H1 (cell line): ENCODE measurements around the gene NDNF. TPM values are rescaled to one million over a fixed set of nuclear protein-coding genes. Genes with fewer than 3 reads are reported as not detected.

Source experiments
- CTCF ChIA-PET: fragments of 300-600 bp; sonication (Branson Sonifier 250); formaldehyde crosslinking; loops from one replicate; lab custom pipeline; 2021; ENCODE audit not compliant: partially characterized antibody; lab: Charles Lee
- POLR2A ChIA-PET: fragments of 300-600 bp; sonication (Branson Sonifier 250); formaldehyde crosslinking; loops from one replicate; lab custom pipeline; 2021; ENCODE audit warnings: inconsistent platforms; ENCODE audit not compliant: partially characterized antibody; lab: Charles Lee
- DNase-seq, 2 experiments: peaks; one replicate each; pipeline versions ENCODE4 v3.0.0 to v3.0.0-alpha.2; 2010 to 2022; ENCODE audit warnings: low spot score in 2 of 2, low read depth in 1 of 2, mixed read lengths in 1 of 2
- FAIRE-seq: peaks from 2 replicates; lab custom pipeline; 2011; peaks lifted over from hg19 to GRCh38; lab: Jason Lieb, UNC
- H2AFZ ChIP-seq: 2 replicates; pipeline ENCODE4 v1.8.1; 2012; ENCODE audit warnings: low read length, inconsistent platforms
- H2AK5ac ChIP-seq: 2 replicates; pipeline ENCODE4 v1.6.1; 2013; ENCODE audit warnings: low read depth, low read length
- H2BK120ac ChIP-seq: replicated peaks from 2 replicates; pipeline ENCODE3; 2013; ENCODE audit warnings: low read depth, low read length, inconsistent platforms
- H2BK12ac ChIP-seq: 2 replicates; pipeline ENCODE4 v1.6.1; 2013; ENCODE audit warnings: low read depth, low read length
- H2BK15ac ChIP-seq: 2 replicates; pipeline ENCODE4 v1.6.1; 2013; ENCODE audit warnings: low read length
- H2BK20ac ChIP-seq: 2 replicates; pipeline ENCODE4 v1.6.1; 2013; ENCODE audit warnings: low read length
- H2BK5ac ChIP-seq: 2 replicates; pipeline ENCODE4 v1.6.1; 2013; ENCODE audit warnings: low read depth, low read length
- H3K14ac ChIP-seq: 2 replicates; pipeline ENCODE4 v1.6.1; 2013; ENCODE audit warnings: inconsistent platforms; ENCODE audit not compliant: insufficient read length
- H3K18ac ChIP-seq: 2 replicates; pipeline ENCODE4 v1.6.1; 2013; ENCODE audit warnings: low read length; ENCODE audit errors: extremely low read depth
- H3K23ac ChIP-seq: 2 replicates; pipeline ENCODE4 v1.6.1; 2013; ENCODE audit warnings: inconsistent platforms; ENCODE audit not compliant: insufficient read length
- H3K23me2 ChIP-seq: 2 replicates; pipeline ENCODE4 v1.6.1; 2013; ENCODE audit warnings: low read depth, low read length
- H3K27ac ChIP-seq: 2 replicates; pipeline ENCODE4 v1.6.1; 2011; ENCODE audit warnings: low read depth, low read length, inconsistent platforms
- H3K27me3 ChIP-seq, 4 experiments: replicated peaks in 1 of 4; 1 replicate in 1 of 4; 2 replicates in 3 of 4; pipeline versions ENCODE4 v1.6.1 to v1.8.1; 2011 to 2013; ENCODE audit warnings: low read length in 3 of 4, mild to moderate bottlenecking in 3 of 4, inconsistent platforms in 2 of 4, mixed read lengths in 2 of 4, moderate library complexity in 1 of 4; ENCODE audit not compliant: control insufficient read depth in 3 of 4, insufficient read depth in 3 of 4; ENCODE audit errors: extremely low read depth in 1 of 4
- H3K36me3 ChIP-seq, 4 experiments: 2 replicates each; pipeline versions ENCODE4 v1.6.1 to v1.8.1; 2011 to 2013; ENCODE audit warnings: mild to moderate bottlenecking in 4 of 4, low read length in 3 of 4, moderate library complexity in 2 of 4, control low read depth in 1 of 4, inconsistent platforms in 1 of 4; ENCODE audit not compliant: insufficient read depth in 4 of 4, control insufficient read depth in 2 of 4
- H3K4ac ChIP-seq: replicated peaks from 2 replicates; pipeline ENCODE3; 2013; ENCODE audit warnings: low read length, low read depth, mixed read lengths, inconsistent platforms; ENCODE audit not compliant: insufficient read length
- H3K4me1 ChIP-seq, 4 experiments: replicated peaks in 1 of 4; 1 replicate in 1 of 4; 2 replicates in 3 of 4; pipeline versions ENCODE4 v1.6.1 to v1.8.1; 2011 to 2013; ENCODE audit warnings: low read length in 3 of 4, inconsistent platforms in 2 of 4, mixed read lengths in 1 of 4; ENCODE audit not compliant: insufficient read depth in 4 of 4, control insufficient read depth in 3 of 4
- H3K4me2 ChIP-seq, 2 experiments: 2 replicates each; pipeline versions ENCODE4 v1.6.1 to v1.8.1; 2011 to 2013; ENCODE audit warnings: low read depth in 2 of 2, low read length in 2 of 2, control low read depth in 1 of 2, inconsistent platforms in 1 of 2, mild to moderate bottlenecking in 1 of 2; ENCODE audit not compliant: insufficient read depth in 1 of 2
- H3K4me3 ChIP-seq, 4 experiments: fragments of 200-600, 300-600 bp in 1 of 4; sonication (generic), shearing (Covaris generic), sonication (Bioruptor Twin) in 1 of 4; 2 replicates each; pipeline versions ENCODE4 v1.5.1 to v1.8.1; 2011 to 2016; ENCODE audit warnings: low read length in 4 of 4, low read depth in 3 of 4, control low read depth in 2 of 4, inconsistent platforms in 2 of 4, mild to moderate bottlenecking in 2 of 4, mixed read lengths in 1 of 4, moderate library complexity in 1 of 4; ENCODE audit not compliant: insufficient read depth in 2 of 4; ENCODE audit errors: extremely low read depth in 1 of 4
- H3K56ac ChIP-seq: replicated peaks from 2 replicates; pipeline ENCODE3; 2013; ENCODE audit warnings: low read depth, mild to moderate bottlenecking, mixed read lengths, low read length, inconsistent platforms; ENCODE audit not compliant: insufficient read length
- H3K79me1 ChIP-seq: 2 replicates; pipeline ENCODE4 v1.6.1; 2013; ENCODE audit warnings: low read depth, low read length, control low read depth
- H3K79me2 ChIP-seq, 2 experiments: 2 replicates each; pipeline versions ENCODE4 v1.6.1 to v1.8.1; 2012 to 2013; ENCODE audit warnings: low read length in 2 of 2, mild to moderate bottlenecking in 2 of 2, inconsistent platforms in 1 of 2; ENCODE audit not compliant: insufficient read depth in 2 of 2, control insufficient read depth in 1 of 2
- H3K9ac ChIP-seq, 4 experiments: replicated peaks in 1 of 4; 1 replicate in 1 of 4; 2 replicates in 3 of 4; pipeline versions ENCODE4 v1.6.1 to v1.8.1; 2011 to 2013; ENCODE audit warnings: low read depth in 3 of 4, low read length in 3 of 4, control low read depth in 2 of 4, mild to moderate bottlenecking in 2 of 4, moderate library complexity in 2 of 4, inconsistent platforms in 1 of 4; ENCODE audit errors: extremely low read depth in 1 of 4
- H3K9me3 ChIP-seq, 2 experiments: 2 replicates each; pipeline versions ENCODE4 v1.6.1 to v1.8.1; 2012 to 2013; ENCODE audit warnings: mild to moderate bottlenecking in 2 of 2, moderate library complexity in 2 of 2, control low read depth in 1 of 2, inconsistent platforms in 1 of 2, low read depth in 1 of 2, low read length in 1 of 2, mixed read lengths in 1 of 2; ENCODE audit not compliant: insufficient read depth in 2 of 2
- H4K20me1 ChIP-seq, 2 experiments: replicated peaks in 1 of 2; 2 replicates each; pipeline versions ENCODE3 to v1.8.1; 2011 to 2013; ENCODE audit warnings: inconsistent platforms in 2 of 2, low read length in 2 of 2, mild to moderate bottlenecking in 1 of 2; ENCODE audit not compliant: insufficient read depth in 2 of 2, control insufficient read depth in 1 of 2
- H4K5ac ChIP-seq: 2 replicates; pipeline ENCODE4 v1.6.1; 2013; ENCODE audit warnings: low read length, low read depth, mixed read lengths, inconsistent platforms; ENCODE audit not compliant: insufficient read length
- H4K8ac ChIP-seq: 2 replicates; pipeline ENCODE4 v1.8.0; 2013; ENCODE audit warnings: mild to moderate bottlenecking, moderate library complexity, low read length, inconsistent platforms; ENCODE audit not compliant: insufficient read depth; ENCODE audit errors: extremely low read depth
- H4K91ac ChIP-seq: replicated peaks from 2 replicates; pipeline ENCODE3; 2013; ENCODE audit warnings: low read length, mixed read lengths, inconsistent platforms; ENCODE audit not compliant: insufficient read length
- BACH1 ChIP-seq: IDR thresholded peaks from 2 replicates; pipeline ENCODE4 v1.6.1; 2012; ENCODE audit warnings: low read length, improper control_type of control experiment
- BCL11A ChIP-seq, 2 experiments: IDR thresholded peaks; one replicate each; pipeline ENCODE4 v1.6.1; 2011; ENCODE audit warnings: low read depth in 2 of 2, low read length in 2 of 2, mild to moderate bottlenecking in 2 of 2
- CREB1 ChIP-seq: IDR thresholded peaks from 2 replicates; pipeline ENCODE4 v1.6.1; 2012; ENCODE audit warnings: inconsistent platforms
- EZH2 ChIP-seq: fragments of 200-600 bp; sonication (generic); IDR thresholded peaks from 2 replicates; pipeline ENCODE4 v1.7.1; 2012; ENCODE audit warnings: low read depth, mild to moderate bottlenecking, moderate library complexity, low read length, inconsistent platforms; ENCODE audit not compliant: severe bottlenecking
- GTF2F1 ChIP-seq: IDR thresholded peaks from 2 replicates; pipeline ENCODE4 v1.6.1; 2012; ENCODE audit warnings: low read depth, low read length, improper control_type of control experiment, borderline replicate concordance
- HDAC2 ChIP-seq, 2 experiments: fragments of 300-600 bp in 1 of 2; sonication (generic) in 1 of 2; IDR thresholded peaks; 2 replicates each; pipeline ENCODE4 v1.6.1; 2011 to 2012; ENCODE audit warnings: low read depth in 2 of 2, low read length in 2 of 2, mild to moderate bottlenecking in 2 of 2, moderate library complexity in 2 of 2, borderline replicate concordance in 1 of 2, inconsistent platforms in 1 of 2
- HDAC6 ChIP-seq: IDR thresholded peaks from one replicate; pipeline ENCODE4 v1.7.1; 2012; ENCODE audit warnings: low read depth, mild to moderate bottlenecking, inconsistent platforms, low read length, moderate library complexity
- SP2 ChIP-seq: IDR thresholded peaks from 2 replicates; pipeline ENCODE4 v1.6.1; 2012; ENCODE audit warnings: mild to moderate bottlenecking, low read length, inconsistent platforms
- SUZ12 ChIP-seq: fragments of 200-600 bp; sonication (generic); IDR thresholded peaks from 2 replicates; pipeline ENCODE4 v1.6.1; 2012; ENCODE audit warnings: mild to moderate bottlenecking, inconsistent platforms, low read length, moderate library complexity, mixed read lengths
- WGBS, 2 experiments: shearing (Covaris generic) in 1 of 2; methylation state at CpG; one replicate each; pipeline versions ENCODE4 v1.1.6 to v1.1.7; 2013 to 2015; ENCODE audit warnings: low lambda C conversion rate in 2 of 2, mixed read lengths in 2 of 2, inconsistent platforms in 1 of 2, low coverage in 1 of 2, missing lambda C conversion rate in 1 of 2; ENCODE audit not compliant: insufficient replicate concordance in 2 of 2, insufficient coverage in 1 of 2, insufficient read length in 1 of 2; ENCODE audit errors: extremely low coverage in 1 of 2, missing lambda C conversion rate in 1 of 2; 5-methylcytosine and 5-hydroxymethylcytosine counted together
- polyA plus RNA-seq, 7 experiments: library from polyadenylated mRNA; depleted of rRNA in 3 of 7; stranded (reverse) in 5 of 7; unstranded in 2 of 7; fragments of >200 nt in 5 of 7; fragments of 200-250 nt in 2 of 7; gene quantifications; 1 replicate in 5 of 7; 2 replicates in 1 of 7; 4 replicates in 1 of 7; pipeline versions ENCODE4 v1.2.1 to v1.2.3, GENCODE V29; 2011 to 2013; ENCODE audit warnings: missing spikeins in 2 of 7, mixed read lengths in 2 of 7
- total RNA-seq: library from RNA; stranded (reverse); fragmentation: NEBNext Ultra II Directional; extraction: Animal tissue kit (Norgen Biotek cat#: 25700); gene quantifications from 2 replicates; pipeline ENCODE4 v1.2.1, GENCODE V29; 2021
- TF ChIP-seq, protein P1 (sequence below): IDR thresholded peaks from 2 replicates; pipeline ENCODE4 v1.6.1; 2012; ENCODE audit warnings: inconsistent platforms

The NDNF gene
- total and polyA plus RNA-seq, 2 of the 8 experiments (the other 6 are each of a cell fraction or from before 2014, with no cell fraction given), result 0.70 to 1.6 TPM

GRCh38 chr4:120995266-120996010 is 76.9 kb downstream of the NDNF start:
- no peaks in the 10 kb centered on the region for H3K79me2 ChIP-seq
- no peak overlapping the region for H3K27ac ChIP-seq
- no peak overlapping the region for H2AK5ac ChIP-seq
- H3K9ac ChIP-seq, result no peak overlapping the region
- ChIA-PET CTCF (interaction anchor here (1.0 kb wide), 1 partner anchor 18 kb away, joined by 5 read pairs; no protein-coding TSS in a partner anchor), POLR2A (no interaction called here)
- H3K23me2 ChIP-seq, result no peaks in the 10 kb centered on the region
- H4K20me1 ChIP-seq, result no peaks in the 10 kb centered on the region
- H3K36me3 ChIP-seq, result no peaks in the 10 kb centered on the region
- H4K5ac ChIP-seq, result no peak overlapping the region
- H2BK5ac ChIP-seq, result no peak overlapping the region
- H3K56ac ChIP-seq, result no peak overlapping the region
- no peak overlapping the region for H4K8ac ChIP-seq
- H3K9me3 ChIP-seq, result no peaks in the 10 kb centered on the region
- DNase-seq (no peak), FAIRE-seq (no peak)
- H4K91ac ChIP-seq, result no peak overlapping the region
- no peaks in the 10 kb centered on the region for H3K27me3 ChIP-seq
- H3K4me1 ChIP-seq, result peaks cover 0 to 5% (median 0%) of the 10 kb centered on the region in 4 experiments; a peak in 2 of 7 replicates
- H3K23ac ChIP-seq, result no peak overlapping the region
- 82% methylated on average over 1 of the region's 1 CpG; no CpG with 5 or more reads in 1 of the 2 experiments for WGBS, 2 experiments
- H2BK15ac ChIP-seq, result no peak overlapping the region
- no peak overlapping the region for H3K4me2 ChIP-seq
- H2BK12ac ChIP-seq, result no peak overlapping the region
- H3K79me1 ChIP-seq, result no peaks in the 10 kb centered on the region
- no peak overlapping the region for H3K4me3 ChIP-seq
- H3K18ac ChIP-seq, result no peak overlapping the region
- no peak overlapping the region for H2AFZ ChIP-seq
- H2BK20ac ChIP-seq, result no peak overlapping the region
- no peak overlapping the region for H2BK120ac ChIP-seq
- no peak overlapping the region for H3K4ac ChIP-seq
- no peak overlapping the region for H3K14ac ChIP-seq
- TF ChIP-seq CREB1 (no peak), BCL11A (IDR thresholded peaks at IDR 0.05; ENCODE audit: low read depth in 2 of 2, low read length in 2 of 2) (no peak), HDAC2 (IDR thresholded peaks at IDR 0.05; ENCODE audit: borderline replicate concordance in 1 of 2, low read depth in 2 of 2, low read length in 2 of 2) (no peak), GTF2F1 (no peak), HDAC6 (no peak), SUZ12 (no peak), SP2 (no peak), EZH2 (no peak), BACH1 (no peak)
- TF ChIP-seq, protein P1, sequence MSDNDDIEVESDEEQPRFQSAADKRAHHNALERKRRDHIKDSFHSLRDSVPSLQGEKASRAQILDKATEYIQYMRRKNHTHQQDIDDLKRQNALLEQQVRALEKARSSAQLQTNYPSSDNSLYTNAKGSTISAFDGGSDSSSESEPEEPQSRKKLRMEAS, result no peak
- TF ChIP-seq, all 59 proteins: peak for 0
